Measurements from ENCODE around the gene DLGAP5.

DLGAP5 gene

GRCh38 chr14:55120571-55121495 lies 70.6 kb downstream of the DLGAP5 start:
- Histone ChIP-seq H4K20me1 (ENCODE audit: insufficient read depth, low read length) (no peaks in the 10 kb centered on the region), H3K4me1 (ENCODE audit: low read length) (peaks cover 5% of the 10 kb centered on the region), H3K9ac (ENCODE audit: low read length) (no peak overlapping the region), H3K36me3 (replicated peaks; ENCODE audit: low read depth, low read length) (no peaks in the 10 kb centered on the region), H3K27me3 (ENCODE audit: low read depth, low read length) (no peaks in the 10 kb centered on the region), H3K4me3 (ENCODE audit: low read length) (no peak overlapping the region), H3K4me2 (ENCODE audit: low read length) (no peak overlapping the region), H3K9me3 (ENCODE audit: insufficient read depth, low read length) (no peaks in the 10 kb centered on the region), H2AFZ (ENCODE audit: low read depth, low read length) (no peak overlapping the region), H3K79me2 (ENCODE audit: low read length) (no peaks in the 10 kb centered on the region), H3K27ac (ENCODE audit: low read length) (no peak overlapping the region)
- no peak for TF ChIP-seq CTCF (IDR thresholded peaks at IDR 0.05; ENCODE audit: low read depth, low read length)

- Histone ChIP-seq H3K36me3 (replicated peaks; ENCODE audit: low read depth, low read length) (no peaks in the 10 kb centered on the region), H3K79me2 (ENCODE audit: low read length) (no peaks in the 10 kb centered on the region), H3K4me1 (ENCODE audit: low read length) (no peaks in the 10 kb centered on the region), H3K4me2 (ENCODE audit: low read length) (no peak overlapping the region), H3K9ac (ENCODE audit: low read length) (no peak overlapping the region), H4K20me1 (ENCODE audit: insufficient read depth, low read length) (no peaks in the 10 kb centered on the region), H3K27ac (ENCODE audit: low read length) (no peak overlapping the region), H3K27me3 (ENCODE audit: low read depth, low read length) (no peaks in the 10 kb centered on the region), H3K9me3 (ENCODE audit: insufficient read depth, low read length) (no peaks in the 10 kb centered on the region), H3K4me3 (ENCODE audit: low read length) (no peak overlapping the region), H2AFZ (ENCODE audit: low read depth, low read length) (no peak overlapping the region)
- TF ChIP-seq CTCF (IDR thresholded peaks at IDR 0.05; ENCODE audit: low read depth, low read length) (no peak), EZH2phosphoT487 (IDR thresholded peaks at IDR 0.05; ENCODE audit: low read depth) (no peak)
Measured at GRCh38 chr14:55118761-55119160, 72.6 kb downstream of the DLGAP5 start.

GRCh38 chr14:55117803-55118441 lies 73.5 kb downstream of the DLGAP5 start:
- H2AFZ ChIP-seq (ENCODE audit: low read depth, low read length): no peak overlapping the region
- H3K27ac ChIP-seq (ENCODE audit: low read length): no peak overlapping the region

More at GRCh38 chr14:55117803-55118441, 73.5 kb downstream of the DLGAP5 start:
- H3K79me2 ChIP-seq (ENCODE audit: low read length): no peaks in the 10 kb centered on the region
- no peak overlapping the region for H3K4me2 ChIP-seq (ENCODE audit: low read length)
- no peaks in the 10 kb centered on the region for H3K4me1 ChIP-seq (ENCODE audit: low read length)
- H3K9ac ChIP-seq (ENCODE audit: low read length): no peak overlapping the region
- H3K9me3 ChIP-seq (ENCODE audit: insufficient read depth, low read length): no peaks in the 10 kb centered on the region
- 0 out of 2 replicates have a peak, but pooled peaks cover 2% of the 10 kb centered on the region for H3K27me3 ChIP-seq (ENCODE audit: low read depth, low read length)
- no peaks in the 10 kb centered on the region for H4K20me1 ChIP-seq (ENCODE audit: insufficient read depth, low read length)
- H3K36me3 ChIP-seq (replicated peaks; ENCODE audit: low read depth, low read length): no peaks in the 10 kb centered on the region
- TF ChIP-seq EZH2phosphoT487 (IDR thresholded peaks at IDR 0.05; ENCODE audit: low read depth) (no peak), CTCF (IDR thresholded peaks at IDR 0.05; ENCODE audit: low read depth, low read length) (no peak)
- H3K4me3 ChIP-seq (ENCODE audit: low read length): no peak overlapping the region
